GM23338 (cell line): ENCODE results near the gene MYLK.

Experiments
- CREB1 ChIP-seq: fragments of 250-450 bp; sonication (Bioruptor Pico); IDR thresholded peaks from 2 replicates; pipeline ENCODE4 v1.5.0; 2020; ENCODE audit warnings: low read depth, mild to moderate bottlenecking, moderate library complexity
- CTCF ChIP-seq, 2 experiments: fragments of 200-600 bp in 1 of 2; sonication (generic) in 1 of 2; conservative IDR thresholded peaks; 2 replicates each; pipeline versions ENCODE4 v1.5.1 to v1.6.1; 2016 to 2017; ENCODE audit warnings: antibody characterized with exemption in 2 of 2, low read depth in 2 of 2, mild to moderate bottlenecking in 2 of 2, moderate library complexity in 1 of 2
- ETS1 ChIP-seq: IDR thresholded peaks from 2 replicates; pipeline ENCODE4 v1.6.1; 2016; ENCODE audit warnings: antibody characterized with exemption
- EZH2 ChIP-seq: fragments of 200-600 bp; sonication (generic); IDR thresholded peaks from one replicate; pipeline ENCODE4 v1.8.0; 2017; ENCODE audit warnings: antibody characterized with exemption, mild to moderate bottlenecking, low read depth; ENCODE audit not compliant: unreplicated experiment
- EZH2phosphoT487 ChIP-seq: fragments of 200-600 bp; sonication (generic); IDR thresholded peaks from one replicate; pipeline ENCODE4 v1.8.1; 2018; ENCODE audit warnings: antibody characterized with exemption; ENCODE audit not compliant: unreplicated experiment
- POLR2AphosphoS5 ChIP-seq: IDR thresholded peaks from 2 replicates; pipeline ENCODE4 v1.6.1; 2016; ENCODE audit warnings: antibody characterized with exemption, low read depth
- REST ChIP-seq: IDR thresholded peaks from one replicate; pipeline ENCODE4 v1.6.1; 2018; ENCODE audit warnings: antibody characterized with exemption; ENCODE audit not compliant: unreplicated experiment
- STAT1 ChIP-seq: IDR thresholded peaks from one replicate; pipeline ENCODE4 v1.6.1; 2016; ENCODE audit warnings: antibody characterized with exemption; ENCODE audit not compliant: unreplicated experiment
- ZNF114 ChIP-seq: fragments of 250-450 bp; sonication (Bioruptor Pico); IDR thresholded peaks from 2 replicates; pipeline ENCODE4 v1.5.0; 2020; ENCODE audit warnings: mild to moderate bottlenecking, moderate library complexity
- ZNF331 ChIP-seq: fragments of 250-450 bp; sonication (Bioruptor Pico); IDR thresholded peaks from 2 replicates; pipeline ENCODE4 v1.5.0; 2020; ENCODE audit warnings: low read depth, mild to moderate bottlenecking, moderate library complexity

GRCh38 chr3:123760817-123761216 lies 123.3 kb downstream of the MYLK start:
- TF ChIP-seq EZH2phosphoT487 (no peak), CTCF (conservative IDR thresholded peaks at IDR 0.05; ENCODE audit: low read depth in 2 of 2) (no peak), ETS1 (no peak), STAT1 (no peak), POLR2AphosphoS5 (no peak), EZH2 (no peak), REST (no peak), ZNF114 (no peak), CREB1 (CRISPR knock-in tag) (no peak), ZNF331 (CRISPR knock-in tag) (no peak)
